ENCODE measurements around the gene CAMTA1.

DNA sequence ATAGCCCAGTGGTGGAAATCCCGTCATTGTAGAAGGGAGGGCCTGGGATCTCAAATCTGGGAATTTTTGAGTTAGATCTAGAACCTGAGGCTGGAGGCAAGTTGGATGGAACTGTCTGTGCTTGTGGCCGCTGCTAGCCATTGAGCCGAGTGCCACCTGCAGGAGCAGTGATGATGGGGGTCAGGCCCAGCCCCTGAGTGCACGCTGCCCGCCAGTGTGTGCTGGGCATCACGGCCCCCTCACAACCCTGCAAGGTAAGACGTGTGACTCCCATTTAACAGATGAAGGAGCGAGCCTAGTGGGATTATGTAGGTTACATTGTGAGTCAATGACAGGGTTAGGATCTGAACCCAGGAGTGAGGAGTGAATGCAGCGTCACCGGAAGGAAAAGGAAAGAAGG, 407.2 kb downstream of the CAMTA1 start:
- TF ChIP-seq ZNF274 (IDR thresholded peaks at IDR 0.05; ENCODE audit: low read depth, low read length) (no peak), EZH2 (IDR thresholded peaks at IDR 0.05) (no peak)

Measured in HCT116 (cell line).